Measurements from ENCODE around the gene CNTFR.

DNA sequence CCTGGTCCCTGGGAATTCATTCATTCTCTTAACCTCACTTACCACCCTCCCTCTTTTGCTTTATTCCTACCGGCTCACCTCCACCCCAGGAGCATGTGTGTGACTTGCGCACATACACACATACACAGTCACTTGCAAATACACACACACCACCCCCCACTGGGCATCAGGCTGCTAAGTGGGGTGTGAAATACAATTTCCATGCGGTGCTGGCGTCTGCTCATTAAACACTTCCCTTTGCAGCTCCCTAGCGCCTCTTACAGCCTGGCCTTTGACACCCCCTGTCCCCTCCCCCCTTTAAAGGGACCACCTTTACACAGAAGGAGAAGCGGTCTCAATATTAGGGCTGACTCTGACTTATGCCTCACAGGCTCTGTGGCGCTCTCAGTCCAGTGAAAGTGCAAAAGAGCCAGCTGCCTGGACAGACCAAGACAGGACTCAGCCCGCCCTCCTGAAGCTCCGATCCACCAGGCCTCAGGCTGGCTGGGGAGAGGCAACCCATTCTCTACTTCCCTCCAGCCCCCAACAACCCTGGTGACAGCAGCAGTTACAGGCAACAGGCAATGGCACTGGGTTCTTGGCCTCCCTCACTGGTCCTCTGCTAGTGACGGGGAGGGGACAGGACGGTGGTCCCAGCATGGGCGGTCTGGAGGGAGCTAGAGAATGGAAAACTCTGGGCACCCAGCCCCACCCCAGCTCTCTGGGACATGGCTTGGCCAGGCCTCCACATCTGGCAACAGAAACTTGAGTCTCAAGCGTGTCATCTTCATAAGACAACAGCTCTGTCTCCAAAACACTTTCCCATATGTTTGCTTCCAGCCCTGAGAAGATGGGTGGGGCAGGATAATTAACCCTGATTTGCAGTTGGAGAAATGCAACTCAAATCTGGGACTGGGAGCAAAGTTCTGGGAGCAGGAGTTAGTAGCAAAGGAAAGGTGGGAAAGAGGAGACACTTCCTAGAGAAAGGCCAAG lies 78.7 kb downstream of the CNTFR start:
- TF ChIP-seq CTCF (conservative IDR thresholded peaks at IDR 0.05; ENCODE audit: low read depth, low read length) (no peak), EZH2 (IDR thresholded peaks at IDR 0.05; ENCODE audit: borderline replicate concordance, low read depth, low read length, poor library complexity, severe bottlenecking) (no peak)

Data from A673 (cell line).